HepG2 (cell line): Measurements from ENCODE around the gene CSNK2A1. TPM values are rescaled to one million over a fixed set of nuclear protein-coding genes. Genes with fewer than 3 reads are reported as not detected.

Source experiments
- FOSL2 ChIP-seq: sonication (generic); formaldehyde crosslinking; IDR thresholded peaks from 2 replicates; pipeline ENCODE4 v1.4.0; 2020; ENCODE audit warnings: missing genetic modification reagents
- GLI4 ChIP-seq: sonication (generic); formaldehyde crosslinking; IDR thresholded peaks from 2 replicates; pipeline ENCODE4 v1.5.1; 2020; ENCODE audit warnings: missing genetic modification reagents, mild to moderate bottlenecking, moderate library complexity, borderline replicate concordance
- HBP1 ChIP-seq: IDR thresholded peaks from 2 replicates; pipeline ENCODE4 v1.6.1; 2016; ENCODE audit warnings: low read depth, control low read depth
- KDM5B ChIP-seq: sonication (generic); formaldehyde crosslinking; IDR thresholded peaks from 2 replicates; pipeline ENCODE4 v1.4.0; 2020; ENCODE audit warnings: missing genetic modification reagents, mild to moderate bottlenecking, borderline replicate concordance
- POGK ChIP-seq: sonication (generic); formaldehyde crosslinking; conservative IDR thresholded peaks from 2 replicates; pipeline ENCODE4 v1.8.0; 2022; ENCODE audit warnings: mild to moderate bottlenecking, moderate library complexity, missing genetic modification reagents
- RXRA ChIP-seq: sonication (generic); formaldehyde crosslinking; IDR thresholded peaks from 2 replicates; pipeline ENCODE4 v1.5.1; 2020; ENCODE audit warnings: missing genetic modification reagents
- SALL1 ChIP-seq: sonication (generic); formaldehyde crosslinking; IDR thresholded peaks from 2 replicates; pipeline ENCODE4 v1.8.0; 2022; ENCODE audit warnings: mild to moderate bottlenecking, missing genetic modification reagents
- SSRP1 ChIP-seq: IDR thresholded peaks from 2 replicates; pipeline ENCODE4 v1.6.1; 2016; ENCODE audit warnings: control low read depth
- ZBTB33 ChIP-seq: sonication (generic); formaldehyde crosslinking; IDR thresholded peaks from 2 replicates; pipeline ENCODE4 v1.4.0; 2020; ENCODE audit warnings: missing genetic modification reagents
- ZBTB34 ChIP-seq: sonication (generic); formaldehyde crosslinking; IDR thresholded peaks from 2 replicates; pipeline ENCODE4 v1.8.0; 2022; ENCODE audit warnings: mild to moderate bottlenecking, missing genetic modification reagents
- ZNF234 ChIP-seq: sonication (generic); formaldehyde crosslinking; conservative IDR thresholded peaks from 2 replicates; pipeline ENCODE4 v1.5.1; 2020; ENCODE audit warnings: mild to moderate bottlenecking, missing genetic modification reagents
- ZNF326 ChIP-seq: sonication (generic); formaldehyde crosslinking; IDR thresholded peaks from 2 replicates; pipeline ENCODE4 v1.4.0; 2020; ENCODE audit warnings: missing genetic modification reagents, borderline replicate concordance
- ZNF33B ChIP-seq: sonication (generic); formaldehyde crosslinking; IDR thresholded peaks from 2 replicates; pipeline ENCODE4 v1.5.1; 2020; ENCODE audit warnings: mild to moderate bottlenecking, missing genetic modification reagents
- ZNF598 ChIP-seq: sonication (generic); formaldehyde crosslinking; IDR thresholded peaks from 2 replicates; pipeline ENCODE4 v1.5.1; 2020; ENCODE audit warnings: mild to moderate bottlenecking, missing genetic modification reagents, borderline replicate concordance
- ZNF605 ChIP-seq: sonication (generic); formaldehyde crosslinking; IDR thresholded peaks from 2 replicates; pipeline ENCODE4 v1.8.0; 2022; ENCODE audit warnings: mild to moderate bottlenecking, missing genetic modification reagents
- ZNF710 ChIP-seq: sonication (generic); formaldehyde crosslinking; IDR thresholded peaks from 2 replicates; pipeline ENCODE4 v1.5.0; 2020; ENCODE audit warnings: mild to moderate bottlenecking, missing genetic modification reagents, borderline replicate concordance
- ZNF768 ChIP-seq: sonication (generic); formaldehyde crosslinking; IDR thresholded peaks from 2 replicates; pipeline ENCODE4 v1.4.0; 2020; ENCODE audit warnings: missing genetic modification reagents
- ZNF841 ChIP-seq: sonication (generic); formaldehyde crosslinking; IDR thresholded peaks from 2 replicates; pipeline ENCODE4 v1.8.1; 2023; ENCODE audit warnings: missing genetic modification reagents, borderline replicate concordance
- ZSCAN21 ChIP-seq: sonication (generic); formaldehyde crosslinking; IDR thresholded peaks from 2 replicates; pipeline ENCODE4 v1.8.0; 2022; ENCODE audit warnings: mild to moderate bottlenecking, missing genetic modification reagents, moderate library complexity, borderline replicate concordance
- polyA plus RNA-seq, 8 experiments: library from polyadenylated mRNA; depleted of rRNA in 3 of 8; stranded (reverse) in 7 of 8; unstranded in 1 of 8; fragments of >200 nt; fragmentation: Illumina TruSeq in 4 of 8; extraction: Trizol in 4 of 8; gene quantifications; 2 replicates each; pipeline versions ENCODE4 v1.2.1 to v1.2.3, GENCODE V29; 2011 to 2016; ENCODE audit warnings: low read depth in 4 of 8, missing spikeins in 1 of 8, mixed read lengths in 1 of 8; ENCODE audit not compliant: insufficient read depth in 1 of 8
- total RNA-seq, 5 experiments: library from RNA; depleted of rRNA; stranded (reverse); fragments of >200 nt; fragmentation: Illumina TruSeq; extraction: Trizol; gene quantifications; 2 replicates each; pipeline ENCODE4 v1.2.3, GENCODE V29; 2016; ENCODE audit warnings: low read depth in 1 of 5

The CSNK2A1 gene
- total and polyA plus RNA-seq, 2 of the 13 experiments (the other 11 are each of a cell fraction or from before 2014, with no cell fraction given), result 153 to 231 TPM

- 0 out of 2 replicates have a peak, but pooled peaks have one; percentile 54 for TF ChIP-seq ZNF710 (CRISPR knock-in tag)
- TF ChIP-seq ZNF33B (CRISPR knock-in tag), result 0 out of 2 replicates have a peak, but pooled peaks have one; percentile 74
- TF ChIP-seq ZNF768, result peak; percentile 40; the same call in 1 of the 2 replicates
- no peak for TF ChIP-seq ZNF234 (CRISPR knock-in tag)
- peak; percentile 68; the same call in 1 of the 2 replicates for TF ChIP-seq ZNF598 (CRISPR knock-in tag)
- 0 out of 2 replicates have a peak, but pooled peaks have one; percentile 11 for TF ChIP-seq FOSL2 (CRISPR knock-in tag)
- 0 out of 2 replicates have a peak, but pooled peaks have one; percentile 21 for TF ChIP-seq ZNF605 (CRISPR knock-in tag)
- TF ChIP-seq ZBTB33, result peak; percentile 94
- peak; percentile 57; the same call in 1 of the 2 replicates for TF ChIP-seq ZSCAN21 (CRISPR knock-in tag)
- TF ChIP-seq SSRP1 (CRISPR knock-in tag), result peak; percentile 87; the same call in 1 of the 2 replicates
- no peak; the same call in 1 of the 2 replicates for TF ChIP-seq ZNF326 (CRISPR knock-in tag)
- TF ChIP-seq HBP1, result peak; percentile 29; the same call in 1 of the 2 replicates
- TF ChIP-seq ZBTB34 (CRISPR knock-in tag), result 0 out of 2 replicates have a peak, but pooled peaks have one; percentile 41
- TF ChIP-seq KDM5B (CRISPR knock-in tag), result peak; percentile 58; the same call in 1 of the 2 replicates
- 0 out of 2 replicates have a peak, but pooled peaks have one; percentile 12 for TF ChIP-seq RXRA (CRISPR knock-in tag)
- 0 out of 2 replicates have a peak, but pooled peaks have one; percentile 13 for TF ChIP-seq POGK (CRISPR knock-in tag)
- TF ChIP-seq GLI4 (CRISPR knock-in tag), result 0 out of 2 replicates have a peak, but pooled peaks have one; percentile 52
- no peak for TF ChIP-seq ZNF841 (CRISPR knock-in tag)
- peak; percentile 12; the same call in 1 of the 2 replicates for TF ChIP-seq SALL1 (CRISPR knock-in tag)
Observed at GRCh38 chr20:434661-435419, 108.8 kb downstream of the CSNK2A1 start (continued).
